Neutrophil (primary cell): Measurements from ENCODE around the gene KCNQ1.
A peak's percentile ranks its signal among the peaks of the same experiment; 100 is the strongest.

Source experiments
- H3K27ac ChIP-seq: fragments of 200-600 bp; sonication (generic); 2 replicates; pipeline ENCODE4 v1.5.1; 2016; ENCODE audit warnings: mild to moderate bottlenecking, moderate library complexity
- H3K27me3 ChIP-seq: fragments of 200-600 bp; sonication (generic); 2 replicates; pipeline ENCODE4 v1.6.0; 2016; ENCODE audit warnings: mild to moderate bottlenecking
- H3K36me3 ChIP-seq: fragments of 200-600 bp; sonication (generic); 2 replicates; pipeline ENCODE4 v1.5.1; 2017
- H3K4me1 ChIP-seq, 2 experiments: fragments of 200-600 bp in 1 of 2; sonication (generic) in 1 of 2; 1 replicate in 1 of 2; 2 replicates in 1 of 2; pipeline versions ENCODE4 v1.5.1 to v1.6.1; 2013 to 2016; ENCODE audit warnings: low read depth in 1 of 2, low read length in 1 of 2, mild to moderate bottlenecking in 1 of 2, moderate library complexity in 1 of 2; ENCODE audit not compliant: control insufficient read depth in 1 of 2, insufficient read depth in 1 of 2
- H3K4me3 ChIP-seq, 2 experiments: fragments of 200-600 bp in 1 of 2; sonication (generic) in 1 of 2; 1 replicate in 1 of 2; 2 replicates in 1 of 2; pipeline ENCODE4 v1.5.1; 2013 to 2016; ENCODE audit warnings: low read depth in 1 of 2, low read length in 1 of 2, mild to moderate bottlenecking in 1 of 2, moderate library complexity in 1 of 2
- H3K9me3 ChIP-seq: fragments of 200-600 bp; sonication (generic); 2 replicates; pipeline ENCODE4 v1.5.1; 2016
- CTCF ChIP-seq: fragments of 200-600 bp; sonication (generic); IDR thresholded peaks from 2 replicates; pipeline ENCODE4 v1.5.1; 2016; ENCODE audit warnings: antibody characterized with exemption

Gene KCNQ1

GRCh38 chr11:2697866-2698265, 253.1 kb downstream of the KCNQ1 start:
- Histone ChIP-seq H3K4me1 (peaks cover 18 to 23% of the 10 kb centered on the region in 2 experiments), H3K27ac (no peak overlapping the region), H3K36me3 (no peaks in the 10 kb centered on the region), H3K4me3 (no peak overlapping the region), H3K27me3 (no peaks in the 10 kb centered on the region), H3K9me3 (no peaks in the 10 kb centered on the region)
- no peak for TF ChIP-seq CTCF

GRCh38 chr11:2698386-2699184, 253.8 kb downstream of the KCNQ1 start:
- Histone ChIP-seq H3K9me3 (no peaks in the 10 kb centered on the region), H3K27me3 (no peaks in the 10 kb centered on the region), H3K4me3 (peak overlapping the region; percentile 62 to 72), H3K36me3 (no peaks in the 10 kb centered on the region), H3K4me1 (peaks cover 23% of the 10 kb centered on the region in 2 experiments), H3K27ac (no peak overlapping the region)
- no peak for TF ChIP-seq CTCF

- H3K4me3 ChIP-seq = peak overlapping the region; percentile 62 to 72
- no peaks in the 10 kb centered on the region for H3K9me3 ChIP-seq
- H3K27me3 ChIP-seq = no peaks in the 10 kb centered on the region
- H3K4me1 ChIP-seq = peaks cover 23 to 29% of the 10 kb centered on the region in 2 experiments
- H3K27ac ChIP-seq = no peak overlapping the region
- no peaks in the 10 kb centered on the region for H3K36me3 ChIP-seq
- no peak for TF ChIP-seq CTCF
Measured at GRCh38 chr11:2699185-2699530, 254.3 kb downstream of the KCNQ1 start.

GRCh38 chr11:2699531-2700414, 255.0 kb downstream of the KCNQ1 start, which contains the start of gene KCNQ1OT1:
KCNQ1OT1 (minus strand) TSS chr11:2699994.
- peak within 1 kb of the TSS; percentile 67 for H3K27ac ChIP-seq
- H3K4me3 ChIP-seq = peak within 1 kb of the TSS; percentile 62 to 72
- H3K9me3 ChIP-seq = no peaks in the 10 kb centered on the region
- peak; percentile 35 for TF ChIP-seq CTCF
- H3K27me3 ChIP-seq = no peaks in the 10 kb centered on the region
- peaks cover 23 to 29% of the 10 kb centered on the region in 2 experiments for H3K4me1 ChIP-seq
- no peaks in the 10 kb centered on the region for H3K36me3 ChIP-seq

- Histone ChIP-seq H3K27me3 (no peaks in the 10 kb centered on the region), H3K4me3 (peak overlapping the region; percentile 62 to 72), H3K4me1 (peaks cover 23 to 29% of the 10 kb centered on the region in 2 experiments), H3K9me3 (no peaks in the 10 kb centered on the region), H3K36me3 (no peaks in the 10 kb centered on the region), H3K27ac (peak overlapping the region; percentile 67)
- TF ChIP-seq CTCF = no peak
Measured at GRCh38 chr11:2700415-2701211, 255.8 kb downstream of the KCNQ1 start.
